Kidney capillary endothelial cell (primary cell): ENCODE data around the gene ZNF10.

Experiments
- DNase-seq: peaks from one replicate; pipeline ENCODE4 v3.0.0-alpha.2; 2018; ENCODE audit warnings: low spot score

Gene ZNF10

DNA sequence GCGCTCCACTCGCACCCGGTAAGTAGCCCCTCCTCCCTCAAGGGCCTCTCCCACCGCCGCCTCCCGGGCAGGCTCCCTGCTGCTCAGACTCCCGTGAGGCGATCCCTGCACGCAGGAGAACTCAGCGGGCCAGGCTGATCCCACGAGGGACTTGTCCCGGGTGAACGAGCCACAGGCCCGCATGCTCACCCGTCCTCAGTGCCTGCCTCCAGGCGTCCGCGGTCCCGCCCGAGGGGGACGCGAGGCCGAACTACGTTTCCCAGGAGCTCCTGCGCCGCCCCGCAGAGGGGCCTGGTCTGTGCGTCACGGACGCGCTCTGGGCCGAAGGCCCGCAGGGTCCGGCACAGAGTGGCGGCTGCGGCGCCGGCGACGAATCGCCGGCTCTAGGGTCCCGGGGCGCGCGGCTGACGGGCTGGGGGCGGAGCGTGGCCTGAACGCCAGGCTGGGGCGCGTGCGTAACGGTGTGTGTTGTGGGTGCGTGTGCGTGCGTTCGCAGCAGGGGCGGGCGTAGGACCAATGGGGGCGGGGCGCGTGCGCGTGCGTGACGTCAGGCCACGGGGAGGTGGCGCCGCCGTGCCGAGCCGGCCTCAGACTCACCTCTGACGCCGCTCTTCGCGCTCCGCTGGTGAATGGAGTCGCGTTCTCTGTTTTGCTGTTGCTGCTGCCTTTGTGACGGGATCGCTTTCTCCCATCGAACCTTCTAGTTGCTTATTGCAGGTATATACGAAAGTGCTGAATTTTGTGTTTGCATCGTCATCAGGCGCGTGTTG, at the start of gene ZNF10, which contains the start of gene ZNF891:
Gene ZNF10, plus strand, starts transcription at position 590 of the 770 bp plus-strand sequence. CDS start 13,866 bp downstream, outside the sequence.
Gene ZNF891, minus strand, starts transcription at position 237 of the 770 bp plus-strand sequence. CDS start 8,356 bp downstream, outside the sequence.
- DNase-seq: peak; percentile 92

- no peak for DNase-seq
Observed at GRCh38 chr12:133081159-133081780, 49.2 kb upstream of the ZNF10 start.

DNA sequence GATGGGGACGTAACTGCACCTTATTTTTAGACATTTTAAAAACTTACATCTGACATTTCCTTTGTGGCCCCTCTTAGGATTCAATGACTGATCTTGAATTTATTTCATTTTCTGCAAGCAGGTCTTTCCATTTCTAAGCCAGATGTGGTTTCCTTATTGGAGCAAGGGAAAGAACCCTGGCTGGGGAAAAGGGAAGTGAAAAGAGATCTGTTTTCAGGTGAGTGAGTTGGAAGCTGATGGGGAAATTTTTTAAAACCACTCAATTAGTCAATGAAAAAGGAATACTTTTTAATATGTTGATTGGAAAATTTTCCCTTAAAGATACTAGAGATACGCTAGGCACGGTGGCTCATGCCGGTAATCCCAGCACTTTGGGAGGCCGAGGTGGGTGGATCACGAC, 47.1 kb upstream of the ZNF10 start:
- DNase-seq: no peak

DNA sequence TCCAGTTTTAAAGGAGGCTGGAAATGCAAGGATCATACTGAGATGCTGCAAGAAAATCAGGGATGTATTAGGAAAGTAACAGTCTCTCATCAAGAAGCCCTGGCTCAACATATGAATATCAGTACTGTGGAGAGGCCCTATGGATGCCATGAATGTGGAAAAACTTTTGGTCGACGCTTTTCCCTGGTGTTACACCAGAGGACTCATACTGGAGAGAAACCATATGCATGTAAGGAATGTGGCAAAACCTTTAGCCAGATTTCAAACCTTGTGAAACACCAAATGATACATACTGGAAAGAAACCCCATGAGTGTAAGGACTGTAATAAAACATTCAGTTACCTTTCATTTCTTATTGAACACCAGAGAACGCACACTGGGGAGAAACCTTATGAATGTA, 24.8 kb upstream of the ZNF10 start:
- no peak for DNase-seq

GRCh38 chr12:133106253-133106652, 24.2 kb upstream of the ZNF10 start:
- DNase-seq: no peak

GRCh38 chr12:133107121-133107520, 23.3 kb upstream of the ZNF10 start:
- no peak for DNase-seq

GRCh38 chr12:133108150-133108549, 22.3 kb upstream of the ZNF10 start:
- no peak for DNase-seq

DNA sequence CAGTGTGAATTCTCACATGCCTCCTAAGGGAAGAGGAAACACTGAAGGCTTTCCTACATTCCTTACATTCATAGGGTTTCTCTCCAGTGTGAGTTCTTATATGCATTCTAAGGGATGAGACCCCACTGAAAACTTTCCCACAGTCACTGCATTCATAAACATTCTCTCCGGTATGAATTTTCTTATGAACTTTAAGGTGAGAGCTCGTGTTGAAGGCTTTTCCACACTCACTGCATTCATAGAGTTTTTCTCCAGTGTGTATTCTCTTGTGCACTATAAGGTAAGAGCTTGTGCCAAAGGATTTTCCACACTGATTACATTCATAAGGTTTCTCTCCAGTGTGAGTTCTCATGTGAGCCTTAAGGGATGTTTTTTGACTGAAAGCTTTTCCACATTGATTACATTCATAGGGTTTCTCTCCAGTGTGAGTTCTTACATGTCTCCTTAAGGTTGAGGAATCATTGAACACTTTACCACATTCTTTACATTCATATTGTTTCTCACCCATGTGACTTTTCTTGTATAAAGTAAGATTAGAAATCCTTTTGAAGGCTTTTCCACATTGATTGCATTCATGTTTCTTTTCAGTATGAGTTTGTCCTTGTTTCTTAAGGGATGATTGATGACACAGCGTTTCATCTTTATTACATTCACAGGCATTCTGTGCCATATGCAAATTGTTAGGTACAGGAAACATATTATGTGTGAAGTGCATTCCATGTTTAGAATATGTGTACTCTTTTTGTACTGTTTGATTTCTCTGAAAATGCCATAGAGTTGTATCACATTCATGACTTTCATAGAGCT, 9.8 kb upstream of the ZNF10 start:
- no peak for DNase-seq

DNA sequence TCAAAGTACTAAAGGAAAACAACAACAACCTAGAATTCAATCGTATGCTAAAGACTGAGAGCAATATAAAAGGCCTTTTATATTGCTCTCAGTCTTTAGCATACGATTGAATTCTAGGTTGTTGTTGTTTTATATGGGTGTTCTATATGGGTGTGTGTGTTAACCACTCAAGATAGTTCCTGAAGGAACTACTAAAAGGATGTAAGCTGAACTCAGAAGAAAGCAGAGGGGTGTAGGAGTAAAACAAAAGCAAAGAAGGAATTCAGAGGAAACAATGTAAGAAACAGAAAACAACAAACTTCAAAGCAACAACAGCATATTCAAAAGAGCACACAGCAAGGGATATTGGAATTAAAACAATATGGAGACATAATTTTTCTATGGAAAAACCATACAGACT, 5.8 kb upstream of the ZNF10 start:
- DNase-seq: no peak

- peak; percentile 16 for DNase-seq
Observed at GRCh38 chr12:133129368-133130037, 924 bp upstream of the ZNF10 start.

GRCh38 chr12:133130808-133131128, 341 bp downstream of the ZNF10 start:
- DNase-seq: no peak

DNA sequence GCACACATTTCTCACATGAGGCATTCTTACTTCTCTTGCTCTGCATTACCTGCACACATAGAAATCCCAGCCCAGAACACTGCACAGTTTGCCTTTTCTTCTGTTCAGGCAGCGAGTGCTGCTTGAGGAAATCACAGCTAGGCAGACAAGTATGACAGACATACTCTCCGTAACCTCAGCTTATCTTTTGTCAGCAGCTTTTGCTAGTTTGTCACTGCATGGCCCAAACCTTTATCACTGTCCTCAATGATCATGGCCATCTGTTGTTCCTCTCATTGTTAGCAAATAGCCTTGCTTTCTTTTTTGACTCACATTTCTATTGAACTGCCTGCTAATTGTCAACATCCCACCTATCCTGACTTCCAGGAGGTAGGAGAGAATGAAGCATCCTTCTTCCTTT, 5.3 kb downstream of the ZNF10 start:
- DNase-seq: no peak

- no peak for DNase-seq
Observed at GRCh38 chr12:133145981-133146380, 15.6 kb downstream of the ZNF10 start.

GRCh38 chr12:133156125-133156690, 25.8 kb downstream of the ZNF10 start:
- DNase-seq: no peak

DNA sequence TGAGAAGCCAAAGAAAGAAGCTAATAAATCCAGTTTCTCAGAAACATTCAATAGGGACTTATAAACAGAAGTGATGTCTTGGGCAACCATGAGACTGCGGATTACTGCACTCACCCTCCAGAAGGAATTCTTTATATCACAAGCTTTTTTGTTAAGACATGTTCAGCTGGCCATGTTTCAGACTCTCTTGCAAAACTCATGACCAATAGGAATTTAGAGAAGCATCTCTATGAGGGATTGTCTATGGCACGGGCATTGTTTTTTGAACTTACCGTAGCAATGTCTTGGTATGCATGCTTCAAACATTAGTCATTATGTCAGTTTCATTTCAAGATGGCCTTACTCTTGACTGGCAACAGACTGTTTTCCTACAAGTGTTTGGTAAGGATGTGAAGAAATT, 35.3 kb downstream of the ZNF10 start:
- no peak for DNase-seq

DNA sequence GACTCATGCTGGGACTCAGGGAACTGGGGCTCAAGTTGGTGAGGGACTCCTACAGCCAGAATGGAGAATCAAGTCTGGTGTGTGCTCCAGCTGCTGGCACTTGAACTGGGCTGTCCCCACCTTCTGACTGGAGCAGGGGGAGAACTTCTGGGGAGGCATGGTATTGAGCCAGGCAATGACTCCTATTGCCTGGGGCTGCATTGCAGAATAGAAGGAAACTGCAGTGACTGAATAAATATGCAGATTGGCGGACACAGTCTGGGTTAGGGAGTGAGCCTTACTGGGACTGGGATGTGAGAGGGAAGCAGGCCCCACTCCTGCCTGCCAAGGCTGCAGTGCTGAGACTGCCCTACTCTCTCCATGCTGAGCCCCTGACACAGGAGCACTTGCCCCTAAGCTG, 42.1 kb downstream of the ZNF10 start:
- DNase-seq: no peak

GRCh38 chr12:133174901-133175300, 44.5 kb downstream of the ZNF10 start:
- no peak for DNase-seq

DNA sequence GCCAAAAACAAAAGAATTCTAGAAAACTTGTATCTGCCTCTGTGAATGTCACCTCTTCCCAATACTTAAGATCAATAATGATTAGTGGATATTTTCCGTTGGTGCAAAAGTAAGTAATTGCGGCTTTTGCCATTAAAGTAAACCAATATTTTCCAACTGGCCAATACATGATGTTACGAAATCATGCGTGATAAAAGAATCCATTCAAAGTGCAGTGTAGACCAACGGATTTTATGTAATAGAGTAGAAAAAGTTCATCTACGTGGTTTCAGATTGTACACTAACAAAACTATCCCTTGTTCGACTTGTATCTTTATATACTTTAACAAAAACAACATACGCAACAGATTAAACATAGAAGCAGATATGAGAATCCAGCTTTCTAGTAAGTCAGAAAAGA, 50.2 kb downstream of the ZNF10 start:
- DNase-seq: no peak

GRCh38 chr12:133181238-133181959, 51.0 kb downstream of the ZNF10 start, which contains the start of gene ZNF268:
TSS of gene ZNF268 (plus strand) at chr12:133181495. CDS start at chr12:133181998, 503 bp downstream.
- DNase-seq: peak; percentile 88

DNA sequence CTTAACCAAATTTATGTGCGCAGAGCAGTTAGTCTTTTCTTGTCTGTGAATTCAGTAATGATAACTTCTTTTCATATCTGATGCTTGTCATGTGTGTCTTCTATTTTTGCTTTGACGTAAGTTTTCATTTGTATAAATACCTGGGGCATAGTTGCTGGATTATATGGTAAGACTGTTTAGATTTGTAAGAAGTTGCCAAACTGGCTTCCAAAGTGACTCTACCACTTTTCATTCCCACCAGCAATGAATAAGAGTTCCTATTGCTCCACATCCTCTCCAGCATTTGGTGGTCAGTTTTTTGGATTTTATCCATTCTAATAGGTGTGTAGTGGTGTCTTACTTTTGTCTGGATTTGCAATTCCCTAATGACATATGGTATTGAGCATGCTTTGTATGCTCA, 59.7 kb downstream of the ZNF10 start:
- DNase-seq: no peak

DNA sequence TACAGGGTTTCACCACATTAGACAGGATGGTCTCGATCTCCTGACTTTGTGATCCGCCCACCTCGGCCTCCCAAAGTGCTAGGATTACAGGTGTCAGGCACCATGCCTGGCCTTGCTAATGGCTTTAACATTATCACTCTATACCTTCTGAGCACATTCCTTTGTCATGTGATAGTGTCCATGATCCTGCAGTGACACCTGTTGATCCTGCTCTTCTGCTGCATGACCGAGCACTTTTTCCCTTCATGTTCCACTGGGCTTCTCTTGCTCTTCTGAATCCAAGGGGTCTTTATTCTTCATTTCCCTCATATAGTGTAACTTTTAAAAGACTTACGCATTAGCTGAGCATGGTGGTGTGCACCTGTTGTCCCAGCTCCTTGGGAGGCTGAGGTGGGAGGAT, 62.4 kb downstream of the ZNF10 start:
- no peak for DNase-seq
